ENCODE results near the gene TBXA2R.

DNA sequence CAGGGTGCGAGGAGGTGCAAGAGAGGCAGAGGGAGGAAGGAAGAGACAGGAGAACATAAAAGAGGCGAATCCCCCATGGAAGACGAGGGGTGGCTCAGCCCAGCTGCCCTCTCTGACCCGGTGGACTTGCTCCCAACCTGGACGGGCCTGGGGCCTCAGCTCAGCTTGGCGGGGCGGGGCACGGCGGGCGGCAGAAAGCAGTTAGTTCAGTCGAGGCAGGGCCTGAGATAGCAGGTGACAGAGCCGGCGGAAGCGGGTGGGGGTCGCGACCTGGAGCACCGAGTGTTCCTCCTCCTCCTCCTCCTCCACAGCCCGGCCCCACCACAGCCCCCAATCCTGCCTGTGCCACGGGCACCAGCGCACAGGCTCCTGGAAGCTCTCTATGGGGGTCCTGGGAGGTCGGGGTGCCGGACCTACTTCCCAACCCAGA, 26.9 kb upstream of the TBXA2R start:
- TF ChIP-seq, protein P1, sequence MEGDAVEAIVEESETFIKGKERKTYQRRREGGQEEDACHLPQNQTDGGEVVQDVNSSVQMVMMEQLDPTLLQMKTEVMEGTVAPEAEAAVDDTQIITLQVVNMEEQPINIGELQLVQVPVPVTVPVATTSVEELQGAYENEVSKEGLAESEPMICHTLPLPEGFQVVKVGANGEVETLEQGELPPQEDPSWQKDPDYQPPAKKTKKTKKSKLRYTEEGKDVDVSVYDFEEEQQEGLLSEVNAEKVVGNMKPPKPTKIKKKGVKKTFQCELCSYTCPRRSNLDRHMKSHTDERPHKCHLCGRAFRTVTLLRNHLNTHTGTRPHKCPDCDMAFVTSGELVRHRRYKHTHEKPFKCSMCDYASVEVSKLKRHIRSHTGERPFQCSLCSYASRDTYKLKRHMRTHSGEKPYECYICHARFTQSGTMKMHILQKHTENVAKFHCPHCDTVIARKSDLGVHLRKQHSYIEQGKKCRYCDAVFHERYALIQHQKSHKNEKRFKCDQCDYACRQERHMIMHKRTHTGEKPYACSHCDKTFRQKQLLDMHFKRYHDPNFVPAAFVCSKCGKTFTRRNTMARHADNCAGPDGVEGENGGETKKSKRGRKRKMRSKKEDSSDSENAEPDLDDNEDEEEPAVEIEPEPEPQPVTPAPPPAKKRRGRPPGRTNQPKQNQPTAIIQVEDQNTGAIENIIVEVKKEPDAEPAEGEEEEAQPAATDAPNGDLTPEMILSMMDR (conservative IDR thresholded peaks at IDR 0.05; ENCODE audit: low read length): no peak
- TF ChIP-seq EZH2phosphoT487 (IDR thresholded peaks at IDR 0.05; ENCODE audit: borderline replicate concordance): no peak

Data from Loucy (cell line).